ENCODE results near the gene KRTAP1-3.
"Not testable (repeated sequence)": the region's sequence is repeated elsewhere in the genome, so short reads cannot be mapped to it uniquely, and the experiment has no call there.

The KRTAP1-3 gene

GRCh38 chr17:41048441-41048840 lies 13.8 kb upstream of the KRTAP1-3 start:
- no peak overlapping the region for H3K9ac ChIP-seq (ENCODE audit: low read depth, low read length)

DNA sequence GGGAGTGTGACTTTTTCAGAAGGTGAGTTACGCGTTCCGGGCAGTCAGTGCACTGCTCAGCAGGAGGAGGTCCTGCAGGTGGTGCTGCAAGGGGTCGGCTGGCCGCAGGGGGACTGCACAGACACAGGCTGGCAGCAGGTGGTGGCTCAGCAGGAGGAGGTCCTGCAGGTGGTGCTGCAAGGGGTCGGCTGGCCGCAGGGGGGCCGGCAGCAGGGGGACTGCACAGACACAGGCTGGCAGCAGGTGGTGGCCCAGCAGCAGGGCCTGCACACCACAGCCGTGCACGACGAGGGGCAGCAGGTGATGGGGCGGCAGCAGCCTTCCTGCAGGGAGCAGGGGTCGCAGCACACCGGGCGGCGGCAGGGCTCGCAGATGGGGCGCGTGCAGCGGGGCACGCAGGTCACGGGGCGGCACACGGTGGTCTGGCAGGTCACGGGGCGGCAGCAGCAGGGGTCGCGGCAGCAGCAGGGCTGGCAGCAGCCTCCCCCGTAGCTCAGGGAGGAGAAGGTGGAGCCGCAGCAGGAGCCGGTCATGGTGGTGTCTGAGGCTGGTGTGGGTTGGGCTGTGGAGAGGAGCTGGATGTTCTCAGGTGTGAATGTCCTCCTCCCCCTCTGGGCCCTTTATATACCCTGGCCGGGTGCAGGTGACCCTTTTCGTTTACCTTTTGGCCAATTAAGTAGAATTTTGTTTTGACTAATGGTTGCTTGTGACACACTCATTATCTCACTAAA lies 12.2 kb upstream of the KRTAP1-3 start, which contains the start of gene KRTAP2-1:
KRTAP2-1 (minus strand) TSS at position 582 of the 731 bp plus-strand sequence; CDS start at position 533, 49 bp downstream.
- not testable (repeated sequence) for H3K4me1 ChIP-seq (ENCODE audit: insufficient read depth, low read length); H3K9me3 ChIP-seq (ENCODE audit: insufficient read depth, low read depth, low read length); H3K36me3 ChIP-seq (ENCODE audit: insufficient read depth, low read depth, low read length); H3K27ac ChIP-seq (ENCODE audit: low read length); H3K27me3 ChIP-seq (ENCODE audit: insufficient read depth, low read length); H3K4me3 ChIP-seq (ENCODE audit: low read length); H3K9ac ChIP-seq (ENCODE audit: low read depth, low read length)

More at GRCh38 chr17:41048441-41048840, 13.8 kb upstream of the KRTAP1-3 start:
- no peaks in the 10 kb centered on the region; the same call in 1 of the 2 replicates for H3K4me1 ChIP-seq (ENCODE audit: insufficient read depth, low read length)
- H3K4me3 ChIP-seq (ENCODE audit: low read length), result no peak overlapping the region
- no peaks in the 10 kb centered on the region for H3K9me3 ChIP-seq (ENCODE audit: insufficient read depth, low read depth, low read length)
- H3K27ac ChIP-seq (ENCODE audit: low read length), result no peak overlapping the region
- H3K27me3 ChIP-seq (ENCODE audit: insufficient read depth, low read length), result no peaks in the 10 kb centered on the region
- H3K36me3 ChIP-seq (ENCODE audit: insufficient read depth, low read depth, low read length), result no peaks in the 10 kb centered on the region

- Histone ChIP-seq H3K36me3 (ENCODE audit: insufficient read depth, low read depth, low read length) (no peaks in the 10 kb centered on the region), H3K4me1 (ENCODE audit: insufficient read depth, low read length) (peaks cover 7% of the 10 kb centered on the region; the same call in 1 of the 2 replicates), H3K9ac (ENCODE audit: low read depth, low read length) (no peak overlapping the region), H3K27me3 (ENCODE audit: insufficient read depth, low read length) (no peaks in the 10 kb centered on the region), H3K9me3 (ENCODE audit: insufficient read depth, low read depth, low read length) (no peaks in the 10 kb centered on the region), H3K4me3 (ENCODE audit: low read length) (no peak overlapping the region), H3K27ac (ENCODE audit: low read length) (no peak overlapping the region)
These were observed 8.3 kb upstream of the KRTAP1-3 start for GRCh38 chr17:41042953-41043352.

- H3K27me3 ChIP-seq (ENCODE audit: insufficient read depth, low read length); H3K27ac ChIP-seq (ENCODE audit: low read length); H3K9ac ChIP-seq (ENCODE audit: low read depth, low read length); H3K4me3 ChIP-seq (ENCODE audit: low read length); H3K9me3 ChIP-seq (ENCODE audit: insufficient read depth, low read depth, low read length); H3K36me3 ChIP-seq (ENCODE audit: insufficient read depth, low read depth, low read length): not testable (repeated sequence)
- H3K4me1 ChIP-seq (ENCODE audit: insufficient read depth, low read length), result peaks cover 13% of the 10 kb centered on the region; the same call in 1 of the 2 replicates
These were observed 6.3 kb upstream of the KRTAP1-3 start, which contains the start of gene KRTAP1-1 for GRCh38 chr17:41040783-41041571. KRTAP1-1 (minus strand) TSS chr17:41041450; CDS start chr17:41041397, 53 bp downstream.

DNA sequence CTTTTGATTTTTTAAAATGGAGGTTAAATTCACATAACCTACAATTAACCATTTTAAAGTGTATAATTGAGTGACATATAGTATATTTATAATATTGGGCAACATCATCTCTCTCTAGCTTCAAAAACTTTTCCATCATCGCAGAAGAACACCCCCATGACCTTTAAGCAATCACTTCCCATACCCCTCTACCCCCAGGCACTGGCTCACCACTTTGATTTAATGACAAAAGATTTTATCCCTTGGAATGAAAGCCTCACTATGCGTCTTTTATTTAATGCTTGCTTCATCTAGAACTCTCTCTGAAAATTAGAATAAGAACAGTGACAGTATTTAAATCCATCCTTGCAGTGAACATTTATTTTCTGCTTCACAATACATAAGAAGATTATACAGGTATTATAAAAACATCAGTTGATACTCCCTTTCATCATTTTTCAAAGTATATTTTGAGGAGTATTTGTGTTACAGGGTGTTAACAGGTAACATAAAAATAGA lies 3.2 kb upstream of the KRTAP1-3 start:
- Histone ChIP-seq H3K27ac (ENCODE audit: low read length) (no peak overlapping the region), H3K9me3 (ENCODE audit: insufficient read depth, low read depth, low read length) (no peaks in the 10 kb centered on the region), H3K4me1 (ENCODE audit: insufficient read depth, low read length) (peaks cover 13% of the 10 kb centered on the region; the same call in 1 of the 2 replicates), H3K27me3 (ENCODE audit: insufficient read depth, low read length) (no peaks in the 10 kb centered on the region), H3K36me3 (ENCODE audit: insufficient read depth, low read depth, low read length) (no peaks in the 10 kb centered on the region), H3K4me3 (ENCODE audit: low read length) (no peak overlapping the region), H3K9ac (ENCODE audit: low read depth, low read length) (no peak overlapping the region)

GRCh38 chr17:41029633-41030245 lies 4.9 kb downstream of the KRTAP1-3 start, which contains the start of gene KRTAP1-4:
KRTAP1-4 (minus strand) TSS chr17:41030195; CDS start chr17:41030078, 117 bp downstream.
- Histone ChIP-seq H3K27me3 (ENCODE audit: insufficient read depth, low read length) (no peaks in the 10 kb centered on the region), H3K27ac (ENCODE audit: low read length) (no peak within 1 kb of the TSS), H3K4me1 (ENCODE audit: insufficient read depth, low read length) (no peaks in the 10 kb centered on the region), H3K9ac (ENCODE audit: low read depth, low read length) (no peak within 1 kb of the TSS), H3K4me3 (ENCODE audit: low read length) (no peak within 1 kb of the TSS), H3K36me3 (ENCODE audit: insufficient read depth, low read depth, low read length) (no peaks in the 10 kb centered on the region), H3K9me3 (ENCODE audit: insufficient read depth, low read depth, low read length) (no peaks in the 10 kb centered on the region)

DNA sequence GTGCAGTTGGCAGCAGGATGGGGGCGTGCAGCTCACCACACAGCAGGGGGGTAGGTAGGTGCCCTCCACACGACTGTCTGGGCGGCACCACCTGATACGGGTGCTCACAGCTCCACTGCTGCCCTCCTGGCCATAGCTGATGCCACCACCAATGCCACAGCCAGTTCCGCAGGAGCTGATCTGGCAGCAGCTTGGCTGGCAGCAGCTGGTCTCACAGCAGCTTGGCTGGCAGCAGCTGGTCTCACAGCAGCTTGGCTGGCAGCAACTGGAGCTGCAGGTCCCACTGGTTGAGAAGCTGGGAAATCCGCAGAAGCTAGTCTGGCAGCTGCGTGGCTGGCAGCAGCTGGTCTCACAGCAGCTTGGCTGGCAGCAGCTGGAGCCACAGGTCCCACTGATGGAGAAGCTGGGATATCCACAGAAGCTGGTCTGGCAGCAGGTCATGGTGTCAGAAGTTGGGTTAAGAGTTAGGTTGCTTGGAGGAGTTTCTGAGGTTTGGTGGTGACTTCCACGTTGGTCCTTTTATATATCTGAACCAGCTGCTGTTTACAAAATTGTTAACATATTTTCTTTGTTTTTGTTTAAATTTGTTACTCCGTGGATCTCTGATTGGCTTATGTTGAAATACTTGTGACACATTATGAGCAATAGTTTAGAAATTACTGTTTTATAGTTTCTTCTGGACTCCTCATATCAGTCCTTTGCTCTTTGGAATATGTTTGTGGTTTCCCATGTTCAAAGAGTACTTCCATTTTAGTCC lies 7.8 kb downstream of the KRTAP1-3 start, which contains the start of gene KRTAP1-5:
KRTAP1-5 (minus strand) TSS at position 494 of the 757 bp plus-strand sequence; CDS start at position 441, 53 bp downstream.
- no peak within 1 kb of the TSS for H3K9ac ChIP-seq (ENCODE audit: low read depth, low read length)
- no peaks in the 10 kb centered on the region for H3K9me3 ChIP-seq (ENCODE audit: insufficient read depth, low read depth, low read length)
- no peaks in the 10 kb centered on the region for H3K27me3 ChIP-seq (ENCODE audit: insufficient read depth, low read length)
- H3K4me3 ChIP-seq (ENCODE audit: low read length), result no peak within 1 kb of the TSS
- no peaks in the 10 kb centered on the region for H3K36me3 ChIP-seq (ENCODE audit: insufficient read depth, low read depth, low read length)
- no peaks in the 10 kb centered on the region for H3K4me1 ChIP-seq (ENCODE audit: insufficient read depth, low read length)
- no peak within 1 kb of the TSS for H3K27ac ChIP-seq (ENCODE audit: low read length)

DNA sequence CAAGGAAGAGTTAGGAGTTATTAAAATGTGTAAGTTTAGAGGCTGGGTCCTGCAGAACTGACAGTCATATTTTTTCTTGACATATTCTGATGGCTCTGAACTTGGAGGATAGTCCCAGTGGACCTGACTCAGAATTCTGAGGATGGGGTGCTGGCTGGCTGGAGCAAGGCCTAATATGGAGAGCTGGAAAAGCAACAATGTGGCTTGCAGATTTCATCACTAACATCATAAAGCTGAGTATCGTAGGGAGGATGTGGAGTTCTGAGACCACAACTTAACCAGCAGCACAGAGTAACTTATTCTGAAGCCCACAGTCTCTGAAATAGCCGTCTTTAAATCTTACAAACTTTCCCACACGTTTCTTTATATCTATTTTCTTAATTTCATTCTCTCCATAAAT lies 10.0 kb downstream of the KRTAP1-3 start:
- Histone ChIP-seq H3K27ac (ENCODE audit: low read length) (no peak overlapping the region), H3K9me3 (ENCODE audit: insufficient read depth, low read depth, low read length) (no peaks in the 10 kb centered on the region), H3K36me3 (ENCODE audit: insufficient read depth, low read depth, low read length) (no peaks in the 10 kb centered on the region), H3K4me1 (ENCODE audit: insufficient read depth, low read length) (no peaks in the 10 kb centered on the region), H3K4me3 (ENCODE audit: low read length) (no peak overlapping the region), H3K27me3 (ENCODE audit: insufficient read depth, low read length) (no peaks in the 10 kb centered on the region), H3K9ac (ENCODE audit: low read depth, low read length) (no peak overlapping the region)

GRCh38 chr17:41020336-41020735 lies 14.3 kb downstream of the KRTAP1-3 start:
- no peak overlapping the region for H3K9ac ChIP-seq (ENCODE audit: low read depth, low read length)
- no peaks in the 10 kb centered on the region for H3K27me3 ChIP-seq (ENCODE audit: insufficient read depth, low read length)
- no peaks in the 10 kb centered on the region for H3K36me3 ChIP-seq (ENCODE audit: insufficient read depth, low read depth, low read length)
- no peak overlapping the region for H3K4me3 ChIP-seq (ENCODE audit: low read length)
- H3K27ac ChIP-seq (ENCODE audit: low read length), result no peak overlapping the region
- H3K4me1 ChIP-seq (ENCODE audit: insufficient read depth, low read length), result no peaks in the 10 kb centered on the region
- no peaks in the 10 kb centered on the region for H3K9me3 ChIP-seq (ENCODE audit: insufficient read depth, low read depth, low read length)

GRCh38 chr17:41019415-41019814 lies 15.3 kb downstream of the KRTAP1-3 start:
- Histone ChIP-seq H3K9ac (ENCODE audit: low read depth, low read length) (no peak overlapping the region), H3K4me1 (ENCODE audit: insufficient read depth, low read length) (no peaks in the 10 kb centered on the region), H3K27me3 (ENCODE audit: insufficient read depth, low read length) (no peaks in the 10 kb centered on the region), H3K27ac (ENCODE audit: low read length) (no peak overlapping the region), H3K36me3 (ENCODE audit: insufficient read depth, low read depth, low read length) (no peaks in the 10 kb centered on the region), H3K9me3 (ENCODE audit: insufficient read depth, low read depth, low read length) (no peaks in the 10 kb centered on the region), H3K4me3 (ENCODE audit: low read length) (no peak overlapping the region)

DNA sequence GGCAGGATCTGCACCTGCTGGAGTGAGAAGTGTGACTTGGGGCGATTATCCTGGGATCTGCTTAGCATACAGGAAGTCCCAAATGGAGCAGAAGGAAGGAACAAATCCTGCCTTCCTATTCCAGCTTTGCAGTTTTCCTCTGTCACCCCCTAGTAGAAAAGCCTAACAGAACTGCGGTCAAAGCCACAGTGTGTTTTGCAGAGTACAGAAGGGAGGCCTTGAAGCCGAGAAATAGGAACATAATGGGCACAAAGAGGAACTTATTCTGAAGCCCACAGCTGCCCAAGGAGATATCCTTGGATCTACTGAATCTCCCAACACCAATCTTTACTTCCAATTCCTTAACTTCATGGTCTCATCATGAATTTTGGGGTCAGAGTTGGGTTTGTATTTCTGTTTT lies 16.1 kb downstream of the KRTAP1-3 start:
- no peaks in the 10 kb centered on the region for H3K4me1 ChIP-seq (ENCODE audit: insufficient read depth, low read length)
- H3K4me3 ChIP-seq (ENCODE audit: low read length), result no peak overlapping the region
- no peaks in the 10 kb centered on the region for H3K36me3 ChIP-seq (ENCODE audit: insufficient read depth, low read depth, low read length)
- H3K27ac ChIP-seq (ENCODE audit: low read length), result no peak overlapping the region
- H3K27me3 ChIP-seq (ENCODE audit: insufficient read depth, low read length), result no peaks in the 10 kb centered on the region
- no peaks in the 10 kb centered on the region for H3K9me3 ChIP-seq (ENCODE audit: insufficient read depth, low read depth, low read length)
- H3K9ac ChIP-seq (ENCODE audit: low read depth, low read length), result no peak overlapping the region
